ENCODE results near the gene MPZL3.

MPZL3 gene

GRCh38 chr11:118251858-118252652, at the start of gene MPZL3:
Gene MPZL3 (minus strand): TSS chr11:118252365. CDS start chr11:118252294, 71 bp downstream.
- peak; percentile 92 for DNase-seq

GRCh38 chr11:118301600-118302195, 49.5 kb upstream of the MPZL3 start:
- no peak for DNase-seq

- no peak for DNase-seq
Observed at GRCh38 chr11:118295815-118296454, 43.8 kb upstream of the MPZL3 start.

GRCh38 chr11:118295199-118295598, 43.0 kb upstream of the MPZL3 start:
- no peak for DNase-seq

- DNase-seq: no peak
Observed at GRCh38 chr11:118294053-118294452, 41.9 kb upstream of the MPZL3 start.

GRCh38 chr11:118291477-118292135, 39.4 kb upstream of the MPZL3 start:
- DNase-seq: no peak

GRCh38 chr11:118290923-118291322, 38.8 kb upstream of the MPZL3 start:
- DNase-seq: no peak

GRCh38 chr11:118289401-118289800, 37.2 kb upstream of the MPZL3 start:
- no peak for DNase-seq

- DNase-seq: no peak
Observed at GRCh38 chr11:118287006-118287405, 34.8 kb upstream of the MPZL3 start.

GRCh38 chr11:118286545-118286944, 34.4 kb upstream of the MPZL3 start:
- DNase-seq: no peak

GRCh38 chr11:118283756-118284350, 31.7 kb upstream of the MPZL3 start:
- DNase-seq: no peak

GRCh38 chr11:118283037-118283636, 31.0 kb upstream of the MPZL3 start:
- DNase-seq: no peak

GRCh38 chr11:118282606-118283005, 30.4 kb upstream of the MPZL3 start:
- no peak for DNase-seq

- no peak for DNase-seq
Observed at GRCh38 chr11:118281284-118281683, 29.1 kb upstream of the MPZL3 start.

GRCh38 chr11:118277312-118277711, 25.1 kb upstream of the MPZL3 start:
- DNase-seq: no peak

GRCh38 chr11:118276422-118276821, 24.3 kb upstream of the MPZL3 start:
- DNase-seq: no peak

GRCh38 chr11:118275176-118275575, 23.0 kb upstream of the MPZL3 start:
- DNase-seq: no peak

GRCh38 chr11:118274186-118274585, 22.0 kb upstream of the MPZL3 start:
- no peak for DNase-seq

- no peak for DNase-seq
Observed at GRCh38 chr11:118272001-118272400, 19.8 kb upstream of the MPZL3 start.

- no peak for DNase-seq
Observed at GRCh38 chr11:118267486-118267885, 15.3 kb upstream of the MPZL3 start.

GRCh38 chr11:118265954-118266353, 13.8 kb upstream of the MPZL3 start:
- DNase-seq: no peak

- DNase-seq: no peak
Observed at GRCh38 chr11:118264569-118265465, 12.7 kb upstream of the MPZL3 start.

Data from NCI-H1417 treated with DMSO at 0.1 percent for 48 hours (cell line).